HG03439 (cell line): Measurements from ENCODE around the gene UBN2.

Source experiments
- ATAC-seq: cut with Tn5 transposase; IDR thresholded peaks from one replicate; pipeline ENCODE4 v1.9.1; 2021; ENCODE audit warnings: mild to moderate bottlenecking, moderate library complexity; ENCODE audit not compliant: unreplicated experiment

Gene UBN2

GRCh38 chr7:139231513-139232376 lies 708 bp downstream of the UBN2 start:
- ATAC-seq: peak; percentile 32

- ATAC-seq: no peak
Measured at GRCh38 chr7:139232377-139232717, 1.3 kb downstream of the UBN2 start.

- no peak for ATAC-seq
Measured at GRCh38 chr7:139232904-139233303, 1.9 kb downstream of the UBN2 start.

- no peak for ATAC-seq
Measured at GRCh38 chr7:139241258-139241657, 10.2 kb downstream of the UBN2 start.

GRCh38 chr7:139242741-139243281 lies 11.8 kb downstream of the UBN2 start:
- ATAC-seq: no peak

GRCh38 chr7:139245401-139245800 lies 14.4 kb downstream of the UBN2 start:
- no peak for ATAC-seq

GRCh38 chr7:139246494-139246893 lies 15.5 kb downstream of the UBN2 start:
- ATAC-seq: no peak

GRCh38 chr7:139246905-139247304 lies 15.9 kb downstream of the UBN2 start:
- ATAC-seq: no peak

- peak; percentile 56 for ATAC-seq
Measured at GRCh38 chr7:139249179-139249810, 18.3 kb downstream of the UBN2 start.

- no peak for ATAC-seq
Measured at GRCh38 chr7:139252451-139252850, 21.4 kb downstream of the UBN2 start.

GRCh38 chr7:139254281-139254680 lies 23.2 kb downstream of the UBN2 start:
- ATAC-seq: no peak

GRCh38 chr7:139254728-139255127 lies 23.7 kb downstream of the UBN2 start:
- ATAC-seq: peak; percentile 60

- ATAC-seq: no peak
Measured at GRCh38 chr7:139255290-139255689, 24.3 kb downstream of the UBN2 start.

- no peak for ATAC-seq
Measured at GRCh38 chr7:139259142-139259541, 28.1 kb downstream of the UBN2 start.

- no peak for ATAC-seq
Measured at GRCh38 chr7:139264220-139264619, 33.2 kb downstream of the UBN2 start.

GRCh38 chr7:139265673-139266072 lies 34.6 kb downstream of the UBN2 start:
- no peak for ATAC-seq

GRCh38 chr7:139271718-139272628 lies 40.9 kb downstream of the UBN2 start:
- ATAC-seq: no peak

GRCh38 chr7:139284252-139284896 lies 53.3 kb downstream of the UBN2 start:
- no peak for ATAC-seq

GRCh38 chr7:139286144-139286543 lies 55.1 kb downstream of the UBN2 start:
- ATAC-seq: no peak

GRCh38 chr7:139292821-139293220 lies 61.8 kb downstream of the UBN2 start:
- ATAC-seq: no peak

GRCh38 chr7:139293534-139293933 lies 62.5 kb downstream of the UBN2 start:
- no peak for ATAC-seq
